GM18505 (cell line): ENCODE measurements around the gene SMYD3.

Experiments used
- ATAC-seq: cut with Tn5 transposase; IDR thresholded peaks from one replicate; pipeline ENCODE4 v1.9.1; 2021; ENCODE audit not compliant: unreplicated experiment
- POLR2A ChIP-seq: IDR thresholded peaks from 4 replicates; pipeline ENCODE4 v1.6.1; 2011; ENCODE audit warnings: borderline replicate concordance; ENCODE audit not compliant: insufficient read depth, insufficient read length; ENCODE audit errors: extremely low read depth

Gene SMYD3

GRCh38 chr1:245881767-245882391 is 625.2 kb downstream of the SMYD3 start:
- no peak for ATAC-seq
- no peak for TF ChIP-seq POLR2A

DNA sequence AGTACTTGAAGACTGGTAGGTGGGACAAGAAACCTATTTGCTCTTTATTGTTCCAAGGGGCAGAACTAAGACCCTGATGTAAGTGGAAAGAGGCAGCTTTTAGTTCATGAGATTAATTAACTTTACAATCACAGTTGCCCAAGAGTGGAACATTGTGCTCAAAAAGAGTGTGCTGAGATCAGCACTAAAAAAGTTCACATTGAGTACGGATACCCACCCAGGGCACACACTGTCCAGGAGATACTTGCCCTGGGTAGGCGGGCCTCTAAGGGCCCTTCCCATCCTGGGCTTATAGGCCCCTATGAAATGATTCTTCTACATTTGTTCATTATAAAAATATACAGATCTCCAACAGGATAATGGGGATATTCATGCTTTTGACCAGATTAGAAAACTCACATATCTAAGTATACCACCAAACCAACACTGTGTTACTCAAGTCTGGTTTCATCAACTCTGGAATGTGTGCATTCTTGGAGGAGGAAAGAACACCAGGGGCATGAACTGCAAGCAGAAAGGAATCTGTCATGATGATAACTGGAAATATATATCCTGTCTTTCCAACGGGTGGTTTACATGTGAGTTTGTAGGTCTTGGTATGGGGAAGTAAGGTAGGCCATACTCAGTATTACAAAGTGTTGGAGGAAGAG is 626.2 kb downstream of the SMYD3 start:
- no peak for TF ChIP-seq POLR2A
- no peak for ATAC-seq

DNA sequence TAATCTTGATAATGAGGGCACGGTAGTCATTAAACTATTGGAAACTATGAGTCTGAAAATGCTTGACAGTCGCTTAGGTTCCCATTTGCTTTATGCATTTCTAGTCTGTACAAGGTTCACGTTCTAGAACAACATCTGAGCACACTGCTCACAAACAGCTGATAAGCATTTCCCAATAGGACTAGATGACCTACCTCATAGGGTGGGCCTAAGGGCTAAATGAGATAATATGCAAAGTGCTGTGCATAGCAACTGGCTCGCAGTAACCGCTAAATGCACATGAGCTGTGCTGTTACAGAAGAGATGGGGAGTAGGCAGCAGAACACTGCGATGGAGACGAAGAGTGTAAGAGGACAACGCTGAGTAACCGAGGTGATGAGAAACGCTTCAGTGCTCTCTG is 628.0 kb downstream of the SMYD3 start:
- no peak for TF ChIP-seq POLR2A
- no peak for ATAC-seq

DNA sequence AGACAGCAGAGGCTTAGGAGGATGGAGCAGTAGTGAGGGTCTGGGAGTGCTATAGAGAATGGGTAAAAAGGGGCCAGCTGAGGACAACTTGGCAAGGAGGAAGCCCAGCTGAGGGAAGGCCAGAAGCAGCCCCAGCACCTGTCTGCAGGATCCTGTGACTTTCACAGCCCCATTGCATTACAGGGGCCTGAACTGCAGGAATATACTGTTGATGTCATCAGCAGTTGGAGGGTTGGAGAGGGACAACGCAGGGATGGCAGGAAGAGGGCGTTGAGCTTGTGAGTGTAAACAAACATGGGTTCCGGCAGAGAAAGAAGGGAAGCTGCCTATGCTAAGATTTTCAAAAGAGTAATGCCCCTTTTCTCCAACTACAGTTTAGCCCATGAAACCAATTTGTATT is 628.5 kb downstream of the SMYD3 start:
- TF ChIP-seq POLR2A = no peak
- no peak for ATAC-seq

DNA sequence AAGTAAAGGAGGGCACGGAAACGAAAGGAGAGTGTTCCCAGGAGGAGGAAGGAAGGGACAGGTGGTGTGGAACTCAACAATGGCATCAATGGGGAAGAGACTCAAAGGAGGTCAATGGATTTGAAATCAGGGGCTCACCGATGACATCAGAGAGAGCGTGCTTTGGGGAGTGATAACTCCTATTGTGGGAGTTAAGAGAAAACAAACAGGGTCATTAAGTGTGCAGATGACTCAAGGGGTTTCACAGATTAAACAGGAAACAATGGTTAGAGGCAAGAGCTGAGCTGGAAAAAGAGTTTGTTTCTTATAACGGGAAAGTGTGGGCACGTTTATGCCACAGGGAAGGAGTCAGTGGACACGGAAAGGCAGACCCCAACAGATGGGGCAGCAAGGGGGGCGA is 629.1 kb downstream of the SMYD3 start:
- TF ChIP-seq POLR2A = no peak
- no peak for ATAC-seq

GRCh38 chr1:245876586-245876985 is 630.5 kb downstream of the SMYD3 start:
- no peak for ATAC-seq
- TF ChIP-seq POLR2A = no peak

DNA sequence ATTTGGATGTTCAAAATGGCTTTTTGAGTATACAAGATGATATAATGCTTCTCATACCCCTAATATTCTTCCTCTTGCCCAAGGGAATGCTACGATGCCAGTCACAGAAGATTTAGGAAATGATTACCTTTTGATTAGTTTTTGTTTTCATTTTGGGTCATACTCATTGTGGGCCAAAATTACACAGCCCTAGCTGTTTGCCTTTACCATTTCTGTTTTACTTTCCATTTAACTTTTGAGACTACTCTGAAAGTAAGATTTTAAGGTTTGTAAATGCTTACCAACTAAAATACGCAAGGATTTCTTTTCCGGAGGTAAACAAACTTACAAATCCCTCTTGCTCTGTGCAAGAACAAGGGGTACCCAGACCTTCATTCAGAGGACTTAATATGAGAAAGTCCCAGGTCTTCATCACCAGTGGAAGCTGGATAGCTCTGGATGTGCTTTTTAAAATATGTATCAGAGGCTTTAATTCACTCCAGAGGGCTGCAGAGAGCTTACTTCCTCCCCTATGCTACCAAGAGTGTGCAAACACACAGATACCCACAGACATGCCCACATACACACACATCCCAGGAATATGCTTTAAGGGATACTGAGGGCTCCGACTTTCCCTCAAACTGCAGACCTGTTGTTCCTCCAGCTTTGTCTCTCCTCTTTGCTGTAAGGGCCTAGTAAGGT is 631.4 kb downstream of the SMYD3 start:
- no peak for ATAC-seq
- TF ChIP-seq POLR2A = no peak

- no peak for TF ChIP-seq POLR2A
- no peak for ATAC-seq
Observed at GRCh38 chr1:245874942-245875580, 632.0 kb downstream of the SMYD3 start.

DNA sequence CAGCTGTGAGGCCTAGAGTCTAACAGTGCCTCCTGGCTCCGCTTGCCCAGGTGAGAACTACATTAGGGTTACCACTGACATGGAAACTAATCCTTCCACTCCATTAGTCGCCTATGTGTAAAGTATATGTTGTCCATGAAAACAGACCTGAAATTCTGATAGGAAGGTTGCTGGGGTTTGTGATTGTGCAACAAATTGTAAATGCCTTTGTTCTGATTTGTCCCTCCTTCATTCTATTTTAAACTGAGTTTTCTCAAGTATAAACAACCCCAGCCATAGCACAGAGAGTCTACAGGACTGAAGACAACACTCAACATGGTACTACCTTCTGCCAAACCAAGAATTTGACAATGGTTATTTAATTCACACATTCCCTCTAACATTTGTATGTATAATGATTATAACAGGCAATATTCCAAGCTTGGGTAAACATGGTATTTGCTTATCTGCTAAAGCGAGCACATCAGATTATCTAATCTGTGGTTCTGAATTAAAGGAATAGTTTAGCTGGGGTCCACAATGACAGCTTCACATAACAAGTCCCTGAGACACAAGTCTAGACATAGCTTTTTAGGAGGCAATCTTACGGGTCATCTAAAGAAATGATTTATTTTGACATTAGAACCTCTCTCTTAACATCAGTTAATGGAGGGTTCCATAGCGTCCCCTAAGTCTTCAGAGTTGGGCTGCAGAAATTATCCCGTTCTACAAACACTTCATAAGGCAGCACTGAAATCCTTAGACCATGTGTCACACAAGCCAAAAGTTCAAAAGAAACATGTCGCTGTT is 633.0 kb downstream of the SMYD3 start:
- no peak for TF ChIP-seq POLR2A
- no peak for ATAC-seq

DNA sequence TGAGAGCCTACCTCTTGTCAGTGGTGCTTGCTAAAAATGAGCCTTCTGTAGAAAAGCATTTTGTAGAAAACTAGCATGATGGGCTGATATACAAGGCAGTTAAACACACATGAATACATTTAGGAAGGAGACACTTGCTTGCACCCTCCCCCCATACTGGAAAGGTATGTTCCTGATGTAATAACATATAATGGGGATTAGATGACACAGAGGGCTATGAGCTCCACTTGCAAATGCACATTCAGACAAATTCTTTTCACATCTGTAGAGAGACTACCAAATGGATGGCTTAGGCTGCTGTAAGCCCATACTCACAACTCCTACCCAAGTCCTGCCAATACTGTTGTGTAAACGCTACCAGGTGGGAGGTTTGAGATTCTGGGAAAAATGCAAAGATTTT is 634.0 kb downstream of the SMYD3 start:
- ATAC-seq = no peak
- TF ChIP-seq POLR2A = no peak

- no peak for TF ChIP-seq POLR2A
- no peak for ATAC-seq
Observed at GRCh38 chr1:245872475-245872874, 634.6 kb downstream of the SMYD3 start.

- no peak for TF ChIP-seq POLR2A
- no peak for ATAC-seq
Observed at GRCh38 chr1:245871915-245872314, 635.2 kb downstream of the SMYD3 start.

DNA sequence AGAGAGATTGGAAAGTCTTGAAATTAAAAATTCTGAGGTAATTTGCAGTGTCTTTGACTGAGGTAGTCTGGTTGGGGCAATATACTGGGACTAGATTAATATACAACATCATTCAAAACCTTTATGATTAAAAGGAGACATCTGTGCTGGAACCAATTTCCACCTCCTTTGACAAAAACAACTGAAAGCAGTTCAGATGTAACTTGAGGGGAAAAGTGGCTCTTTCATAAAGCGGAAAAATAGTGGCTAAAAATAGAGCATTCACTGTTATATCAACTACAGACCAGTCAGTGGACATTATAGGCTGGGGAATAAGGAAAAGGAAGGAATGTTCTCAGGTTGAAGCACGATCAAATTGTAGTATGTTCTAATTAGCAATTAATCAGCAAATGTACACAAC is 635.9 kb downstream of the SMYD3 start:
- TF ChIP-seq POLR2A = no peak

More for the DNA sequence above, 635.9 kb downstream of the SMYD3 start:
- ATAC-seq = no peak
